Thyroid gland (tissue), 4 donors: ENCODE measurements around the gene E2F8. TPM values are rescaled to one million over a fixed set of nuclear protein-coding genes. Genes with fewer than 3 reads are reported as not detected.
A peak's percentile ranks its signal among the peaks of the same experiment; 100 is the strongest.

Experiments
- DNase-seq, 2 donors: peaks; one replicate each; pipeline ENCODE4 v3.0.0-alpha.2; 2019
- H3K27ac ChIP-seq, 3 donors: fragments of 200-600 bp; sonication (generic); 1 replicate in 2 of 3; 2 replicates in 1 of 3; pipeline ENCODE4 v1.5.1; 2016 to 2019; ENCODE audit warnings: mild to moderate bottlenecking in 1 of 3, moderate library complexity in 1 of 3
- H3K27me3 ChIP-seq: fragments of 200-600 bp; sonication (generic); one replicate; pipeline ENCODE4 v1.5.1; 2019
- H3K36me3 ChIP-seq, 2 donors: fragments of 200-600 bp; sonication (generic); one replicate each; pipeline ENCODE4 v1.5.1; 2016 to 2019
- H3K4me1 ChIP-seq, 2 donors: fragments of 200-600 bp; sonication (generic); one replicate each; pipeline ENCODE4 v1.5.1; 2017 to 2019
- H3K4me3 ChIP-seq, 3 donors: fragments of 200-600 bp; sonication (generic); replicated peaks in 1 of 3; 1 replicate in 2 of 3; 2 replicates in 1 of 3; pipeline ENCODE4 v1.5.1; 2016; ENCODE audit warnings: mild to moderate bottlenecking in 1 of 3
- H3K9me3 ChIP-seq: fragments of 200-600 bp; sonication (generic); one replicate; pipeline ENCODE4 v1.5.1; 2017
- POLR2A ChIP-seq, 2 donors: fragments of 450-650 bp; IDR thresholded peaks; one replicate each; pipeline ENCODE4 v1.6.1; 2017; ENCODE audit warnings: antibody characterized with exemption in 2 of 2, mild to moderate bottlenecking in 2 of 2, moderate library complexity in 1 of 2
- WGBS, 2 donors: methylation state at CpG; one replicate each; pipeline ENCODE4 v1.1.5; 2017; 5-methylcytosine and 5-hydroxymethylcytosine counted together
- intact Hi-C: fragments of 100-400 bp; cut with DNase I; formaldehyde crosslinking; loops from one replicate; pipeline ENCODE4 v1.15.1; 2023
- total RNA-seq, 4 donors: library from RNA; depleted of rRNA; stranded (reverse); fragments of >200 nt; gene quantifications; one replicate each; pipeline ENCODE4 v1.2.3, GENCODE V29; 2016
- TF ChIP-seq, protein P1 (sequence below), 6 experiments: fragments of 200-600 bp in 3 of 6; fragments of 450-650 bp in 3 of 6; sonication (generic) in 3 of 6; IDR thresholded peaks; one replicate each; pipeline ENCODE4 v1.5.1; 2016 to 2019; ENCODE audit warnings: antibody characterized with exemption in 6 of 6, mild to moderate bottlenecking in 2 of 6, inconsistent platforms in 1 of 6, moderate library complexity in 1 of 6

The E2F8 gene
- total RNA-seq, 4 donors from 2014 or later: not detected

GRCh38 chr11:19253153-19253745 is 12.5 kb upstream of the E2F8 start:
- H3K27ac ChIP-seq: no peak overlapping the region
- no peaks in the 10 kb centered on the region for H3K9me3 ChIP-seq
- no peak overlapping the region for H3K4me3 ChIP-seq
- intact Hi-C loops: no loop called here
- no peaks in the 10 kb centered on the region for H3K27me3 ChIP-seq
- peaks cover 0 to under 1% of the 10 kb centered on the region in 2 donors for H3K4me1 ChIP-seq
- 78 to 83% methylated on average over 7 of the region's 7 CpGs for WGBS, 2 donors
- no peak for DNase-seq
- no peaks in the 10 kb centered on the region for H3K36me3 ChIP-seq
- no peak for TF ChIP-seq POLR2A (IDR thresholded peaks at IDR 0.05)
- TF ChIP-seq, protein P1, sequence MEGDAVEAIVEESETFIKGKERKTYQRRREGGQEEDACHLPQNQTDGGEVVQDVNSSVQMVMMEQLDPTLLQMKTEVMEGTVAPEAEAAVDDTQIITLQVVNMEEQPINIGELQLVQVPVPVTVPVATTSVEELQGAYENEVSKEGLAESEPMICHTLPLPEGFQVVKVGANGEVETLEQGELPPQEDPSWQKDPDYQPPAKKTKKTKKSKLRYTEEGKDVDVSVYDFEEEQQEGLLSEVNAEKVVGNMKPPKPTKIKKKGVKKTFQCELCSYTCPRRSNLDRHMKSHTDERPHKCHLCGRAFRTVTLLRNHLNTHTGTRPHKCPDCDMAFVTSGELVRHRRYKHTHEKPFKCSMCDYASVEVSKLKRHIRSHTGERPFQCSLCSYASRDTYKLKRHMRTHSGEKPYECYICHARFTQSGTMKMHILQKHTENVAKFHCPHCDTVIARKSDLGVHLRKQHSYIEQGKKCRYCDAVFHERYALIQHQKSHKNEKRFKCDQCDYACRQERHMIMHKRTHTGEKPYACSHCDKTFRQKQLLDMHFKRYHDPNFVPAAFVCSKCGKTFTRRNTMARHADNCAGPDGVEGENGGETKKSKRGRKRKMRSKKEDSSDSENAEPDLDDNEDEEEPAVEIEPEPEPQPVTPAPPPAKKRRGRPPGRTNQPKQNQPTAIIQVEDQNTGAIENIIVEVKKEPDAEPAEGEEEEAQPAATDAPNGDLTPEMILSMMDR (IDR thresholded peaks at IDR 0.05): no peak

- 70 to 86% methylated on average over 8 of the region's 8 CpGs for WGBS, 2 donors
Measured at GRCh38 chr11:19252394-19253152, 11.8 kb upstream of the E2F8 start.

GRCh38 chr11:19251577-19251976 is 10.8 kb upstream of the E2F8 start:
- intact Hi-C loops: no loop called here
- Histone ChIP-seq H3K4me3 (no peak overlapping the region), H3K4me1 (no peaks in the 10 kb centered on the region), H3K27me3 (no peaks in the 10 kb centered on the region), H3K9me3 (no peaks in the 10 kb centered on the region), H3K36me3 (no peaks in the 10 kb centered on the region), H3K27ac (no peak overlapping the region)
- no peak for DNase-seq
- no peak for TF ChIP-seq POLR2A (IDR thresholded peaks at IDR 0.05)
- TF ChIP-seq, protein P1 (IDR thresholded peaks at IDR 0.05): no peak

More at GRCh38 chr11:19252394-19253152, 11.8 kb upstream of the E2F8 start:
- Histone ChIP-seq H3K27ac (no peak overlapping the region), H3K36me3 (no peaks in the 10 kb centered on the region), H3K27me3 (no peaks in the 10 kb centered on the region), H3K4me3 (no peak overlapping the region), H3K4me1 (no peaks in the 10 kb centered on the region), H3K9me3 (no peaks in the 10 kb centered on the region)
- TF ChIP-seq, protein P1 (IDR thresholded peaks at IDR 0.05): no peak
- no peak for TF ChIP-seq POLR2A (IDR thresholded peaks at IDR 0.05)
- no peak for DNase-seq
- intact Hi-C loops: no loop called here

DNA sequence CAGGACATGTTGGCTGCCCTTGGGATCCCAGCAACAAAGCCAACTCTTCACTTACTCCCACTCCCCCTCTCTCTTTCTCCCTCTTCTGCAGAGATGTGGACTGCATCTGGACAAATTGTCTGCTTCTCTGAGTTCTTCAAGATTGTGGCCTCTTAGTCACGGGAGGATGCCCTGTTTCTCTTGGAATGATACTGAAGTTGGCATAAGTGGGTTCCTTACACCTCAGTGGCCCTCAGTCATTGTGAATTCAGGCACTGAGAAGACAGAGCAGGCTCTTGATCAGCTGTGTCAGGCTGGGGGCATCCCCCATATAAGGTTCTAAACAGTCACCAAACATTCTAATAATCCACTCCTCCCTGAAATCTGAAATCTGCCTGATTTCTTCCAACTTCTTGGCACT is 6.1 kb upstream of the E2F8 start:
- intact Hi-C loops: no loop called here
- H3K27me3 ChIP-seq: peaks cover 12% of the 10 kb centered on the region

More for the DNA sequence above, 6.1 kb upstream of the E2F8 start:
- Histone ChIP-seq H3K9me3 (no peaks in the 10 kb centered on the region), H3K36me3 (no peaks in the 10 kb centered on the region), H3K27ac (no peak overlapping the region), H3K4me3 (no peak overlapping the region), H3K4me1 (peaks cover 5 to 7% of the 10 kb centered on the region in 2 donors)
- whole genome bisulfite sequencing, 2 donors: 40 to 42% methylated on average over 1 of the region's 1 CpG
- TF ChIP-seq, protein P1 (IDR thresholded peaks at IDR 0.05): no peak
- TF ChIP-seq POLR2A (IDR thresholded peaks at IDR 0.05): no peak
- peak; percentile 56 to 69 for DNase-seq
